Endothelial cell (in vitro differentiated cells): Measurements from ENCODE around the gene DNAJC8. TPM values are rescaled to one million over a fixed set of nuclear protein-coding genes. Genes with fewer than 3 reads are reported as not detected.

Experiments used
- DNase-seq: peaks from one replicate; pipeline ENCODE4 v3.0.0; 2021; ENCODE audit warnings: low spot score
- H3K27ac Mint-ChIP-seq: one replicate; pipeline ENCODE4 v1.8.0; 2021; ENCODE audit warnings: mixed read lengths, inconsistent platforms; ENCODE audit not compliant: unreplicated experiment
- H3K27me3 Mint-ChIP-seq: one replicate; pipeline ENCODE4 v1.8.0; 2021; ENCODE audit warnings: mild to moderate bottlenecking, moderate library complexity, mixed read lengths, inconsistent platforms; ENCODE audit not compliant: unreplicated experiment
- H3K36me3 Mint-ChIP-seq: one replicate; pipeline ENCODE4 v1.8.0; 2021; ENCODE audit warnings: mild to moderate bottlenecking, low read depth, mixed read lengths, inconsistent platforms; ENCODE audit not compliant: unreplicated experiment
- H3K4me1 Mint-ChIP-seq: one replicate; pipeline ENCODE4 v1.8.0; 2021; ENCODE audit warnings: mild to moderate bottlenecking, mixed read lengths, inconsistent platforms; ENCODE audit not compliant: unreplicated experiment
- H3K4me3 Mint-ChIP-seq: one replicate; pipeline ENCODE4 v1.8.0; 2021; ENCODE audit warnings: mild to moderate bottlenecking, mixed read lengths, inconsistent platforms; ENCODE audit not compliant: unreplicated experiment
- H3K9me3 Mint-ChIP-seq: one replicate; pipeline ENCODE4 v1.8.0; 2021; ENCODE audit warnings: mixed read lengths, inconsistent platforms; ENCODE audit not compliant: unreplicated experiment
- total RNA-seq: library from RNA; stranded (reverse); fragmentation: NEBNext Ultra II Directional; extraction: Animal tissue kit (Norgen Biotek cat#: 25700); gene quantifications from one replicate; pipeline ENCODE4 v1.2.1, GENCODE V29; 2021; ENCODE audit not compliant: unreplicated experiment
- TF ChIP-seq, protein P1 (sequence below): fragments of 200-600 bp; sonication (generic); IDR thresholded peaks from one replicate; pipeline ENCODE4 v1.5.0; 2021; ENCODE audit warnings: antibody characterized with exemption; ENCODE audit not compliant: unreplicated experiment

Gene DNAJC8
- total RNA-seq, 1 donor from 2014 or later: 99.0 TPM

- Mint-ChIP-seq H3K4me1 (peaks cover 21% of the 10 kb centered on the region), H3K9me3 (no peaks in the 10 kb centered on the region), H3K36me3 (no peaks in the 10 kb centered on the region), H3K4me3 (no peak overlapping the region), H3K27me3 (no peaks in the 10 kb centered on the region), H3K27ac (no peak overlapping the region)
- no peak for DNase-seq
- TF ChIP-seq, protein P1, sequence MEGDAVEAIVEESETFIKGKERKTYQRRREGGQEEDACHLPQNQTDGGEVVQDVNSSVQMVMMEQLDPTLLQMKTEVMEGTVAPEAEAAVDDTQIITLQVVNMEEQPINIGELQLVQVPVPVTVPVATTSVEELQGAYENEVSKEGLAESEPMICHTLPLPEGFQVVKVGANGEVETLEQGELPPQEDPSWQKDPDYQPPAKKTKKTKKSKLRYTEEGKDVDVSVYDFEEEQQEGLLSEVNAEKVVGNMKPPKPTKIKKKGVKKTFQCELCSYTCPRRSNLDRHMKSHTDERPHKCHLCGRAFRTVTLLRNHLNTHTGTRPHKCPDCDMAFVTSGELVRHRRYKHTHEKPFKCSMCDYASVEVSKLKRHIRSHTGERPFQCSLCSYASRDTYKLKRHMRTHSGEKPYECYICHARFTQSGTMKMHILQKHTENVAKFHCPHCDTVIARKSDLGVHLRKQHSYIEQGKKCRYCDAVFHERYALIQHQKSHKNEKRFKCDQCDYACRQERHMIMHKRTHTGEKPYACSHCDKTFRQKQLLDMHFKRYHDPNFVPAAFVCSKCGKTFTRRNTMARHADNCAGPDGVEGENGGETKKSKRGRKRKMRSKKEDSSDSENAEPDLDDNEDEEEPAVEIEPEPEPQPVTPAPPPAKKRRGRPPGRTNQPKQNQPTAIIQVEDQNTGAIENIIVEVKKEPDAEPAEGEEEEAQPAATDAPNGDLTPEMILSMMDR: no peak
These were observed 8.9 kb upstream of the DNAJC8 start for GRCh38 chr1:28241638-28242241.

DNA sequence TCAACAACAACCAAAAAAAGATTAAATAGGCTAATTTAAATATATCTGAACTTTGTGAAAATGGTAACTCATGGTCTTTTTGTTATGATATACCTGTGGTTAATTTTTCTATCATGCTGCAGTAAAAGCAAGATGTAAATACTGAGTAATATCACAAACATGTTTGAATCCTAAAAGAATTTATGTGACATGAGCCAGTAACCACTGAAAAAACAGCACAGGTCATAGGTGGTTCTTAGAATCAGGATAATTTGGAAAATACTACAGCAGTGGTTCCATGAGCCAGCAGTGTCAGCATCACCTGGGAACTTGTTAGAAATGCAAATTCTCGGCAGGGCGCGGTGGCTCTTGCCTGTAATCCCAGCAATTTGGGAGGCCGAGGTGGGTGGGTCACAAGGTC, 7.2 kb upstream of the DNAJC8 start:
- Mint-ChIP-seq H3K27me3 (no peaks in the 10 kb centered on the region), H3K36me3 (no peaks in the 10 kb centered on the region), H3K4me3 (no peak overlapping the region), H3K9me3 (no peaks in the 10 kb centered on the region), H3K4me1 (peaks cover 17% of the 10 kb centered on the region), H3K27ac (no peak overlapping the region)
- TF ChIP-seq, protein P1: no peak
- no peak for DNase-seq

DNA sequence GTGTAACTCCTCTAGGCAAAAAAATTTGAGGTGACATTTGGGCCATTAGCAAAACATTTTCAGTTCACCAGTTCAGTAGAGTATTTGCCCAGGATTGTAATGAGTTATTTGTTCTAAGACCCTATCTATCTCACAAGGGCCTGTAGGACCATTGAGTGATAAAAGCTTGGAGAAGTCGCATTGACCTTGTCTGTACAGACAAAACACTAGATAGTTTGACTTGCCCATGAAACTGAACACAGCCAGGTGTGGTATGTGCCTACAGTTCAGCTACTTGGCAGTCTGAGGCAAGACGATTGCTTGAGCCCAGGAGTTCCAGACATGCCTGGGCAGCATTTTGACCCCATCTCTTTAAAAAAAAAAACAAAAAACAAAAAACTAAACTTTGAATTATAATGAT, 6.2 kb upstream of the DNAJC8 start:
- peaks cover 8% of the 10 kb centered on the region for H3K4me1 Mint-ChIP-seq
- no peaks in the 10 kb centered on the region for H3K27me3 Mint-ChIP-seq
- H3K36me3 Mint-ChIP-seq: no peaks in the 10 kb centered on the region
- H3K4me3 Mint-ChIP-seq: no peak overlapping the region
- DNase-seq: no peak
- H3K27ac Mint-ChIP-seq: no peak overlapping the region
- no peaks in the 10 kb centered on the region for H3K9me3 Mint-ChIP-seq
- TF ChIP-seq, protein P1: no peak

GRCh38 chr1:28236656-28237322, 4.0 kb upstream of the DNAJC8 start:
- Mint-ChIP-seq H3K36me3 (no peaks in the 10 kb centered on the region), H3K4me1 (peaks cover 10% of the 10 kb centered on the region), H3K4me3 (no peak overlapping the region), H3K27ac (no peak overlapping the region), H3K9me3 (no peaks in the 10 kb centered on the region), H3K27me3 (no peaks in the 10 kb centered on the region)
- TF ChIP-seq, protein P1: no peak
- no peak for DNase-seq
